GM12878 (cell line): ENCODE measurements around the gene ALPP. TPM values are rescaled to one million over a fixed set of nuclear protein-coding genes. Genes with fewer than 3 reads are reported as not detected.

Source experiments
- ATAC-seq: fragments of 200-7000 bp; cut with Tn5 transposase; 3 replicates; pipeline ENCODE4 v1.9.1; 2020; ENCODE audit warnings: mild to moderate bottlenecking, moderate library complexity
- BruUV-seq: library from RNA; stranded (reverse); fragments of 400-500 nt; replicated peaks from 2 replicates; lab custom pipeline; 2021; lab: Mats Ljungman, UMichigan
- CTCF ChIA-PET: fragments of 300-600 bp; sonication (Branson Sonifier 250); formaldehyde crosslinking; extraction: SDS; loops from one replicate; lab custom pipeline; 2021; ENCODE audit warnings: inconsistent platforms; lab: Yijun Ruan, JAX
- POLR2A ChIA-PET: fragments of 350-600 bp; formaldehyde crosslinking; extraction: SDS; loops from one replicate; lab custom pipeline; 2021; ENCODE audit warnings: inconsistent platforms; lab: Charles Lee
- RAD21 ChIA-PET: fragments of 300-600 bp; sonication (Branson Sonifier 250); formaldehyde crosslinking; loops from one replicate; lab custom pipeline; 2023; ENCODE audit warnings: antibody characterized with exemption; ENCODE audit not compliant: unreplicated experiment; lab: Charles Lee
- SMC1A ChIA-PET: fragments of 300-600 bp; sonication (Branson Sonifier 250); formaldehyde crosslinking; loops from one replicate; lab custom pipeline; 2023; ENCODE audit not compliant: unreplicated experiment, uncharacterized antibody; lab: Charles Lee
- DNase-seq: peaks from one replicate; pipeline ENCODE4 v3.0.0-alpha.2; 2011; ENCODE audit warnings: low read depth, low spot score
- FAIRE-seq: peaks from 3 replicates; lab custom pipeline; 2011; peaks lifted over from hg19 to GRCh38; lab: Jason Lieb, UNC
- H2AFZ ChIP-seq: 2 replicates; pipeline ENCODE4 v1.6.0; 2011; ENCODE audit warnings: low read depth, low read length, control low read depth; ENCODE audit not compliant: control insufficient read depth
- H3K27ac ChIP-seq: 2 replicates; pipeline ENCODE4 v1.5.1; 2011; ENCODE audit warnings: control low read depth; ENCODE audit not compliant: control insufficient read depth, insufficient read depth
- H3K27me3 ChIP-seq, 2 experiments: replicated peaks in 1 of 2; 2 replicates each; pipeline versions ENCODE4 v1.6.0 to v1.6.1; 2011; ENCODE audit warnings: low read length in 1 of 2; ENCODE audit not compliant: control insufficient read depth in 2 of 2, insufficient read depth in 2 of 2
- H3K36me3 ChIP-seq, 2 experiments: 2 replicates each; pipeline ENCODE4 v1.5.1; 2011; ENCODE audit warnings: low read length in 1 of 2; ENCODE audit not compliant: control insufficient read depth in 2 of 2, insufficient read depth in 2 of 2
- H3K4me1 ChIP-seq: 2 replicates; pipeline ENCODE4 v1.6.1; 2011; ENCODE audit warnings: mild to moderate bottlenecking, low read length, moderate library complexity, mixed read lengths; ENCODE audit not compliant: control insufficient read depth, insufficient read depth
- H3K4me2 ChIP-seq: 2 replicates; pipeline ENCODE4 v1.6.0; 2011; ENCODE audit warnings: control low read depth; ENCODE audit not compliant: control insufficient read depth, insufficient read depth
- H3K4me3 ChIP-seq: fragments of 200-600 bp; sonication (generic); 2 replicates; pipeline ENCODE4 v1.5.1; 2016
- H3K79me2 ChIP-seq: 2 replicates; pipeline ENCODE4 v1.6.0; 2011; ENCODE audit warnings: low read length; ENCODE audit not compliant: control insufficient read depth, insufficient read depth
- H3K9ac ChIP-seq: 2 replicates; pipeline ENCODE4 v1.8.0; 2011; ENCODE audit warnings: low read length, control low read depth, mixed read lengths; ENCODE audit not compliant: control insufficient read depth, insufficient read depth
- H3K9me3 ChIP-seq: replicated peaks from 3 replicates; pipeline ENCODE4 v1.5.1; 2011; ENCODE audit warnings: mild to moderate bottlenecking, low read length; ENCODE audit not compliant: control insufficient read depth, insufficient read depth
- H4K20me1 ChIP-seq: 2 replicates; pipeline ENCODE4 v1.6.0; 2011; ENCODE audit not compliant: control insufficient read depth, insufficient read depth
- ATF7 ChIP-seq: fragments of 450-650 bp; IDR thresholded peaks from 2 replicates; pipeline ENCODE4 v1.6.1; 2016; ENCODE audit warnings: low read depth, mild to moderate bottlenecking
- CBX3 ChIP-seq: fragments of 200-600 bp; sonication (generic); IDR thresholded peaks from 2 replicates; pipeline ENCODE4 v1.6.1; 2016; ENCODE audit warnings: low read depth, borderline replicate concordance
- CBX5 ChIP-seq: sonication (generic); IDR thresholded peaks from 2 replicates; pipeline ENCODE4 v1.6.1; 2016; ENCODE audit warnings: low read depth, moderate library complexity, mild to moderate bottlenecking, inconsistent platforms
- CHD1 ChIP-seq: IDR thresholded peaks from 2 replicates; pipeline ENCODE4 v1.6.1; 2012; ENCODE audit warnings: low read depth, low read length, improper control_type of control experiment
- E2F8 ChIP-seq: fragments of 450-650 bp; IDR thresholded peaks from 2 replicates; pipeline ENCODE4 v1.6.1; 2018; ENCODE audit warnings: mild to moderate bottlenecking, low read depth, moderate library complexity; ENCODE audit not compliant: partially characterized antibody
- EP300 ChIP-seq, 2 experiments: fragments of 150-350 bp in 1 of 2; IDR thresholded peaks; 2 replicates each; pipeline ENCODE4 v1.6.1; 2011 to 2012; ENCODE audit warnings: low read depth in 2 of 2, low read length in 2 of 2, borderline replicate concordance in 1 of 2, improper control_type of control experiment in 1 of 2, inconsistent platforms in 1 of 2; ENCODE audit not compliant: control insufficient read depth in 1 of 2
- IKZF1 ChIP-seq: fragments of 450-650 bp; conservative IDR thresholded peaks from 2 replicates; pipeline ENCODE4 v1.6.1; 2017; ENCODE audit warnings: antibody characterized with exemption, mild to moderate bottlenecking
- POLR2AphosphoS5 ChIP-seq: IDR thresholded peaks from 2 replicates; pipeline ENCODE4 v1.6.1; 2011; ENCODE audit warnings: mild to moderate bottlenecking, low read length, inconsistent platforms
- RELA ChIP-seq: fragments of 450-650 bp; IDR thresholded peaks from 2 replicates; pipeline ENCODE4 v1.8.0; 2014; ENCODE audit warnings: borderline replicate concordance; ENCODE audit not compliant: partially characterized antibody
- SMARCA5 ChIP-seq: fragments of 450-650 bp; IDR thresholded peaks from 2 replicates; pipeline ENCODE4 v1.6.1; 2017; ENCODE audit warnings: mild to moderate bottlenecking
- SP1 ChIP-seq: IDR thresholded peaks from one replicate; pipeline ENCODE4 v1.6.1; 2011; ENCODE audit warnings: low read depth, low read length
- ZNF207 ChIP-seq: fragments of 450-650 bp; IDR thresholded peaks from 2 replicates; pipeline ENCODE4 v1.6.1; 2014; ENCODE audit warnings: antibody characterized with exemption, mild to moderate bottlenecking, borderline replicate concordance
- WGBS: methylation state at CpG from one replicate; pipeline ENCODE4 v1.1.6; 2016; ENCODE audit warnings: low lambda C conversion rate; ENCODE audit not compliant: insufficient replicate concordance, insufficient coverage; ENCODE audit errors: missing lambda C conversion rate; 5-methylcytosine and 5-hydroxymethylcytosine counted together
- in situ Hi-C: fragments of 300-500 bp; cut with MboI; formaldehyde crosslinking; loops from 9 replicates; pipeline ENCODE4 v1.14.3; 2018; ENCODE audit warnings: mixed read lengths
- intact Hi-C: fragments of 100-400 bp; cut with micrococcal nuclease; formaldehyde crosslinking; loops from one replicate; pipeline ENCODE4 v1.14.2; 2022; ENCODE audit not compliant: unreplicated experiment
- polyA plus RNA-seq, 11 experiments: library from polyadenylated mRNA; depleted of rRNA in 4 of 11; unstranded in 6 of 11; stranded (reverse) in 5 of 11; fragments of >200 nt; fragmentation: Nextera tagmentation in 4 of 11; fragmentation: Illumina TruSeq in 1 of 11; extraction: Ambion mirVana in 4 of 11; extraction: Trizol in 1 of 11; gene quantifications; 1 replicate in 1 of 11; 2 replicates in 10 of 11; pipeline versions ENCODE4 v1.2.1 to v1.2.3, GENCODE V29; 2011 to 2016; ENCODE audit warnings: inconsistent platforms in 2 of 11, missing spikeins in 2 of 11, low read depth in 1 of 11
- total RNA-seq, 4 experiments: library from RNA; depleted of rRNA in 3 of 4; stranded (reverse); fragments of >200 nt in 3 of 4; fragmentation: Illumina TruSeq in 1 of 4; extraction: Trizol in 1 of 4; gene quantifications; 2 replicates each; pipeline versions ENCODE4 v1.2.1 to v1.2.3, GENCODE V29; 2013 to 2021
- TF ChIP-seq, protein P1 (sequence below): fragments of 450-650 bp; IDR thresholded peaks from 2 replicates; pipeline ENCODE4 v1.6.1; 2016; ENCODE audit warnings: mild to moderate bottlenecking

ALPP gene
- total and polyA plus RNA-seq, 10 of the 15 experiments (the other 5 are each of a cell fraction or from before 2014, with no cell fraction given) = 0.21 TPM; not detected in 9

GRCh38 chr2:232398293-232399034, 19.9 kb downstream of the ALPP start:
- POLR2A ChIA-PET = no interaction called here
- no TSS peak for BruUV-seq

More at GRCh38 chr2:232398293-232399034, 19.9 kb downstream of the ALPP start:
- in situ Hi-C loops (no loop called here), intact Hi-C loops (no loop called here)
- H3K9ac ChIP-seq = no peak overlapping the region
- no peak overlapping the region for H3K27ac ChIP-seq
- CTCF ChIA-PET = no interaction called here
- no peak for TF ChIP-seq ATF7
- TF ChIP-seq CBX3 = no peak
- TF ChIP-seq SMARCA5 = no peak
- TF ChIP-seq POLR2AphosphoS5 = no peak
- no peak for TF ChIP-seq E2F8
- TF ChIP-seq IKZF1 = no peak
- TF ChIP-seq, protein P1, sequence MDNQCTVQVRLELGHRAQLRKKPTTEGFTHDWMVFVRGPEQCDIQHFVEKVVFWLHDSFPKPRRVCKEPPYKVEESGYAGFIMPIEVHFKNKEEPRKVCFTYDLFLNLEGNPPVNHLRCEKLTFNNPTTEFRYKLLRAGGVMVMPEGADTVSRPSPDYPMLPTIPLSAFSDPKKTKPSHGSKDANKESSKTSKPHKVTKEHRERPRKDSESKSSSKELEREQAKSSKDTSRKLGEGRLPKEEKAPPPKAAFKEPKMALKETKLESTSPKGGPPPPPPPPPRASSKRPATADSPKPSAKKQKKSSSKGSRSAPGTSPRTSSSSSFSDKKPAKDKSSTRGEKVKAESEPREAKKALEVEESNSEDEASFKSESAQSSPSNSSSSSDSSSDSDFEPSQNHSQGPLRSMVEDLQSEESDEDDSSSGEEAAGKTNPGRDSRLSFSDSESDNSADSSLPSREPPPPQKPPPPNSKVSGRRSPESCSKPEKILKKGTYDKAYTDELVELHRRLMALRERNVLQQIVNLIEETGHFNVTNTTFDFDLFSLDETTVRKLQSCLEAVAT = no peak
- no peak for TF ChIP-seq CHD1
- no peak for TF ChIP-seq CBX5
- no peak for TF ChIP-seq EP300 (IDR thresholded peaks at IDR 0.05; ENCODE audit: borderline replicate concordance in 1 of 2, control insufficient read depth in 1 of 2, low read depth in 2 of 2, low read length in 2 of 2)
- no peak for TF ChIP-seq RELA
- TF ChIP-seq SP1 = no peak
- TF ChIP-seq ZNF207 = no peak
- H2AFZ ChIP-seq = no peak overlapping the region
- no peaks in the 10 kb centered on the region for H3K4me1 ChIP-seq
- no peaks in the 10 kb centered on the region for H3K9me3 ChIP-seq
- WGBS = 67% methylated on average over 5 of the region's 5 CpGs
- no peak overlapping the region for H3K4me2 ChIP-seq
- H3K79me2 ChIP-seq = no peaks in the 10 kb centered on the region
- no peaks in the 10 kb centered on the region for H3K36me3 ChIP-seq
- H4K20me1 ChIP-seq = no peaks in the 10 kb centered on the region
- DNase-seq = no peak
- SMC1A ChIA-PET = interaction anchor here (0.7 kb wide), 1 partner anchor 80 kb away, joined by 3 read pairs; no protein-coding TSS in a partner anchor
- no peak overlapping the region for H3K4me3 ChIP-seq
- no peaks in the 10 kb centered on the region for H3K27me3 ChIP-seq
- no peak for ATAC-seq
- FAIRE-seq = no peak
- RAD21 ChIA-PET = no interaction called here
